ENCODE measurements around the gene PILRA. TPM values are rescaled to one million over a fixed set of nuclear protein-coding genes. Genes with fewer than 3 reads are reported as not detected.
A peak's percentile ranks its signal among the peaks of the same experiment; 100 is the strongest.
"Not testable (repeated sequence)": the region's sequence is repeated elsewhere in the genome, so short reads cannot be mapped to it uniquely, and the experiment has no call there.

The PILRA gene
- 1 to 10 TPM in 7 of 8 experiments, under 1 TPM in 1; 0.88 to 9.4 (median 3.0) TPM for total RNA-seq

GRCh38 chr7:100373261-100373831 lies at the start of gene PILRA:
TSS of gene PILRA (plus strand) at chr7:100373487. CDS start at chr7:100373657, 170 bp downstream.
- peak within 1 kb of the TSS in 1 of 2 donors; percentile 59 for H3K27ac ChIP-seq
- no peak within 1 kb of the TSS for H3K4me3 ChIP-seq
- peaks cover 16 to 31% of the 10 kb centered on the region in 2 donors for H3K4me1 ChIP-seq (replicated peaks in 1 of 2)
- in situ Hi-C loops (cut with MboI; ENCODE audit: low pct_unique_long_range_greater_than_20kb in 2 of 9, low sequenced_read_pairs in 9 of 9, unreplicated experiment in 9 of 9): no loop called here
- peak in 5 of 8 experiments; percentile 2 to 50 (median 6) for ATAC-seq (replicated peaks in 6 of 8)
- WGBS, 10 experiments: 0 to 40% (median 27%) methylated on average over 1 to 3 of the region's 12 CpGs; no CpG with 5 or more reads in 7 of the 10 experiments

DNA sequence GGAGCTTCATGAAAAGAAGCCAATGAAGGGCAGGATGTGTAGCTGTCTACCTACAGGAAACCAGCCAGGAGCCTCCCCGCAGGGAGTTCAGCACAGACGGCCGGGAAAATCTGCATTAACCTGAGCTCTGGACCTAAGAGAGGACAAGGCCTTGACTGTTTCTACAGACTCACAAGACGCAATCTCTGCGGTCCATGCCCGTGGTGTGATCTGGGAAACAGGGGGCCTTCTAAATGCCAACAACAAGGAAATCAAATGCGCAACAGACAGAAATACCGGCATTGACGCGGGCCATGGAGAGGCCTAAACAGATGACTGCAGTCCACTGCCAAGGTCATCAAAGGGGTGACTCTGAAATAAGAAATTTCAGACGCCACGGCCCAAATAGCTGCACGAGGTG lies 49.1 kb upstream of the PILRA start:
- not testable (repeated sequence) for ATAC-seq (replicated peaks in 6 of 8)
- WGBS, 10 experiments: 90% methylated on average over 2 of the region's 13 CpGs; no CpG with 5 or more reads in 9 of the 10 experiments

GRCh38 chr7:100325671-100326070 lies 47.6 kb upstream of the PILRA start:
- 67 to 100% (median 96%) methylated on average over 1 to 6 of the region's 9 CpGs; no CpG with 5 or more reads in 4 of the 10 experiments for WGBS, 10 experiments

More for the DNA sequence above, 49.1 kb upstream of the PILRA start:
- H3K27ac ChIP-seq; in situ Hi-C loops (cut with MboI; ENCODE audit: low pct_unique_long_range_greater_than_20kb in 2 of 9, low sequenced_read_pairs in 9 of 9, unreplicated experiment in 9 of 9); H3K4me1 ChIP-seq (replicated peaks in 1 of 2); H3K4me3 ChIP-seq: not testable (repeated sequence)

DNA sequence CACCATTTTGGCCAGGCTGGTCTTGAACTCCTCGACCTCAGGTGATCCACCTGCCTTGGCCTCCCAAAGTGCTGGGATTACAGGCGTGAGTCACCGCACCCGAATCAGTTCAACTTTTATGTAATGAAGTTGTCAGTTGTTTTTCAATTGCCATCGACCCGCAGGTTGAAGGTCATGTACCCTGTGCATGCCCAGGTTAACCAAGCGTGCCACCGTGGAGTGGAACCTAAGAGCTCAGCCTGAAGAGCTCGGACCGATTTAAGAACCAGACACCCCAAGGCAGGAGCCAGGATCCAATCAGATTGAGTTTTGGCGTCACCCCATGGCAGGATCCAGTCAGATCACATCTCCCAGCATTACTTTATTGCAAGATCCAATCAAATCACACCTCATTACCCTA lies 46.4 kb upstream of the PILRA start:
- H3K4me3 ChIP-seq; in situ Hi-C loops (cut with MboI; ENCODE audit: low pct_unique_long_range_greater_than_20kb in 2 of 9, low sequenced_read_pairs in 9 of 9, unreplicated experiment in 9 of 9); H3K27ac ChIP-seq; ATAC-seq (replicated peaks in 6 of 8); H3K4me1 ChIP-seq (replicated peaks in 1 of 2): not testable (repeated sequence)
- WGBS, 10 experiments: 100% methylated on average over 1 of the region's 11 CpGs; no CpG with 5 or more reads in 9 of the 10 experiments

More at GRCh38 chr7:100325671-100326070, 47.6 kb upstream of the PILRA start:
- ATAC-seq (replicated peaks in 6 of 8); H3K4me3 ChIP-seq; H3K27ac ChIP-seq; H3K4me1 ChIP-seq (replicated peaks in 1 of 2); in situ Hi-C loops (cut with MboI; ENCODE audit: low pct_unique_long_range_greater_than_20kb in 2 of 9, low sequenced_read_pairs in 9 of 9, unreplicated experiment in 9 of 9): not testable (repeated sequence)

- WGBS, 10 experiments: 0% methylated on average over 1 to 8 of the region's 85 CpGs; no CpG with 5 or more reads in 6 of the 10 experiments
- in situ Hi-C loops (cut with MboI; ENCODE audit: low pct_unique_long_range_greater_than_20kb in 2 of 9, low sequenced_read_pairs in 9 of 9, unreplicated experiment in 9 of 9); H3K4me1 ChIP-seq (replicated peaks in 1 of 2): not testable (repeated sequence)
- Histone ChIP-seq H3K4me3 (peak overlapping the region; percentile 79 to 98 (median 87)), H3K27ac (peak overlapping the region; percentile 91 to 93)
- ATAC-seq (replicated peaks in 6 of 8): peak; percentile 95 to 97 (median 96)
Observed at GRCh38 chr7:100335566-100336466, 37.5 kb upstream of the PILRA start.

- in situ Hi-C loops (cut with MboI; ENCODE audit: low pct_unique_long_range_greater_than_20kb in 2 of 9, low sequenced_read_pairs in 9 of 9, unreplicated experiment in 9 of 9); ATAC-seq (replicated peaks in 6 of 8): not testable (repeated sequence)
Observed at GRCh38 chr7:100338083-100338696, 35.1 kb upstream of the PILRA start.

GRCh38 chr7:100341286-100341685 lies 32.0 kb upstream of the PILRA start:
- ATAC-seq (replicated peaks in 6 of 8); H3K27ac ChIP-seq; H3K4me3 ChIP-seq; in situ Hi-C loops (cut with MboI; ENCODE audit: low pct_unique_long_range_greater_than_20kb in 2 of 9, low sequenced_read_pairs in 9 of 9, unreplicated experiment in 9 of 9): not testable (repeated sequence)
- H3K4me1 ChIP-seq (replicated peaks in 1 of 2): peaks cover 14 to 20% of the 10 kb centered on the region in 2 donors
- 20 to 100% methylated on average over 1 to 2 of the region's 6 CpGs; no CpG with 5 or more reads in 8 of the 10 experiments for WGBS, 10 experiments

More at GRCh38 chr7:100338083-100338696, 35.1 kb upstream of the PILRA start:
- not testable (repeated sequence) for H3K4me3 ChIP-seq; H3K4me1 ChIP-seq (replicated peaks in 1 of 2); H3K27ac ChIP-seq
- 68 to 100% (median 89%) methylated on average over 1 to 15 of the region's 15 CpGs for WGBS, 10 experiments

GRCh38 chr7:100342765-100343164 lies 30.5 kb upstream of the PILRA start:
- H3K4me3 ChIP-seq: no peak overlapping the region
- H3K27ac ChIP-seq: no peak overlapping the region
- ATAC-seq (replicated peaks in 6 of 8): no peak
- in situ Hi-C loops (cut with MboI; ENCODE audit: low pct_unique_long_range_greater_than_20kb in 2 of 9, low sequenced_read_pairs in 9 of 9, unreplicated experiment in 9 of 9): no loop called here
- H3K4me1 ChIP-seq (replicated peaks in 1 of 2): peaks cover 12 to 14% of the 10 kb centered on the region in 2 donors
- WGBS, 10 experiments: 55 to 100% methylated on average over 2 to 5 of the region's 6 CpGs; no CpG with 5 or more reads in 8 of the 10 experiments

GRCh38 chr7:100344124-100344559 lies 29.1 kb upstream of the PILRA start:
- 52 to 82% (median 79%) methylated on average over 2 of the region's 4 CpGs; no CpG with 5 or more reads in 7 of the 10 experiments for WGBS, 10 experiments
- ATAC-seq (replicated peaks in 6 of 8): peak; percentile 6 to 50 (median 15)
- in situ Hi-C loops (cut with MboI; ENCODE audit: low pct_unique_long_range_greater_than_20kb in 2 of 9, low sequenced_read_pairs in 9 of 9, unreplicated experiment in 9 of 9); H3K4me3 ChIP-seq: not testable (repeated sequence)
- peak overlapping the region in 1 of 2 donors; percentile 75 for H3K27ac ChIP-seq
- H3K4me1 ChIP-seq (replicated peaks in 1 of 2): peaks cover 12 to 14% of the 10 kb centered on the region in 2 donors

- WGBS, 10 experiments: 20 to 93% (median 50%) methylated on average over 1 to 6 of the region's 13 CpGs; no CpG with 5 or more reads in 6 of the 10 experiments
- ATAC-seq (replicated peaks in 6 of 8): peak; percentile 94 to 99 (median 96)
- in situ Hi-C loops (cut with MboI; ENCODE audit: low pct_unique_long_range_greater_than_20kb in 2 of 9, low sequenced_read_pairs in 9 of 9, unreplicated experiment in 9 of 9); H3K4me3 ChIP-seq: not testable (repeated sequence)
- peak overlapping the region; percentile 63 to 86 for H3K27ac ChIP-seq
- H3K4me1 ChIP-seq (replicated peaks in 1 of 2): peaks cover 12 to 14% of the 10 kb centered on the region in 2 donors
Observed at GRCh38 chr7:100344560-100345287, 28.6 kb upstream of the PILRA start.

DNA sequence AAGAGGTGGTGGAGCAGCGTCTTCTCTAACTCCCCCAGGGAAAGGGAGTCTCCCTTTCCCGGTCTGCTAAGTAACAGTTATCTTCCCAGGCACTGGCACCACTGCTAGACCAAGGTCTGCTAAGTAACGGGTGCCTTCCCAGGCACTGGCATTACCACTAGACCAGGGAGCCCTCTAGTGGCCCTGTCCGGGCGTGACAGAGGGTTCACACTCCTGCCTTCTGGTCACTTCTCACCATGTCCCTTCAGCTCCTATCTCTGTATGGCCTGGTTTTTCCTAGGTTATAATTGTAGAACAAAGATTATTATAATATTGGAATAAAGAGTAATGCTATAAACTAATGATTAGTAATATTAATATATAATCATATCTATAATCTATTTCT lies 28.0 kb upstream of the PILRA start:
- H3K4me3 ChIP-seq; H3K27ac ChIP-seq; in situ Hi-C loops (cut with MboI; ENCODE audit: low pct_unique_long_range_greater_than_20kb in 2 of 9, low sequenced_read_pairs in 9 of 9, unreplicated experiment in 9 of 9): not testable (repeated sequence)
- no CpG with 5 or more reads among the region's 5 CpGs for WGBS, 10 experiments
- H3K4me1 ChIP-seq (replicated peaks in 1 of 2): peaks cover 12 to 14% of the 10 kb centered on the region in 2 donors
- peak; percentile 11 to 70 (median 56) for ATAC-seq (replicated peaks in 6 of 8)

GRCh38 chr7:100346921-100347320 lies 26.4 kb upstream of the PILRA start:
- H3K4me3 ChIP-seq: no peak overlapping the region
- peaks cover 12 to 14% of the 10 kb centered on the region in 2 donors for H3K4me1 ChIP-seq (replicated peaks in 1 of 2)
- ATAC-seq (replicated peaks in 6 of 8): no peak
- in situ Hi-C loops (cut with MboI; ENCODE audit: low pct_unique_long_range_greater_than_20kb in 2 of 9, low sequenced_read_pairs in 9 of 9, unreplicated experiment in 9 of 9): no loop called here
- no peak overlapping the region for H3K27ac ChIP-seq
